Mucosa of descending colon (tissue), 3 donors: Measurements from ENCODE around the gene PCDHGB6. TPM values are rescaled to one million over a fixed set of nuclear protein-coding genes. Genes with fewer than 3 reads are reported as not detected.
"Not testable (repeated sequence)": the region's sequence is repeated elsewhere in the genome, so short reads cannot be mapped to it uniquely, and the experiment has no call there.

Source experiments
- ATAC-seq: fragments of 200-7000 bp; cut with Tn5 transposase; one replicate; pipeline ENCODE4 v1.9.1; 2020; ENCODE audit warnings: mild to moderate bottlenecking, moderate library complexity
- DNase-seq, 3 donors: peaks; one replicate each; pipeline ENCODE4 v3.0.0-alpha.2; 2020
- H3K36me3 ChIP-seq: fragments of 200-600 bp; one replicate; pipeline ENCODE4 v1.8.0; 2021; ENCODE audit warnings: low read depth, mild to moderate bottlenecking
- H3K4me1 ChIP-seq: fragments of 200-600 bp; one replicate; pipeline ENCODE4 v1.8.0; 2021; ENCODE audit warnings: low read depth, mild to moderate bottlenecking
- H3K4me3 ChIP-seq: fragments of 200-600 bp; one replicate; pipeline ENCODE4 v1.8.0; 2021; ENCODE audit warnings: mild to moderate bottlenecking
- H3K9me3 ChIP-seq: fragments of 200-600 bp; one replicate; pipeline ENCODE4 v1.8.0; 2021; ENCODE audit warnings: mild to moderate bottlenecking
- CTCF ChIP-seq: fragments of 200-600 bp; IDR thresholded peaks from one replicate; pipeline ENCODE4 v1.8.0; 2022; ENCODE audit warnings: antibody characterized with exemption, mild to moderate bottlenecking
- intact Hi-C, 2 donors: fragments of 100-400 bp; cut with DNase I in 1 of 2; cut with micrococcal nuclease in 1 of 2; formaldehyde crosslinking; loops; one replicate each; pipeline versions ENCODE4 v1.11.0 to v1.11.1; 2022; cut with DNase I, micrococcal nuclease
- total RNA-seq, 3 donors: library from RNA; stranded (reverse); fragmentation: NEBNext Ultra II Directional in 2 of 3; extraction: Animal tissue kit (Norgen Biotek cat#: 25700) in 2 of 3; gene quantifications; one replicate each; pipeline versions ENCODE4 v1.2.1 to v1.2.4, GENCODE V29; 2021 to 2023
- donor health status: DM: no; HTN: no; CAD: no; lungs with moderate emphysema.
- donor health status: DM: no; HTN: no; CAD: no.
- donor health status: DM: no; HTN: yes; CAD: no.

Gene PCDHGB6
- total RNA-seq, 3 donors from 2014 or later = 2.3 to 8.5 (median 2.8) TPM

GRCh38 chr5:141427783-141428426 is 20.1 kb downstream of the PCDHGB6 start:
- DNase-seq = no peak
- no peak overlapping the region for H3K4me3 ChIP-seq
- ATAC-seq = no peak
- no peak for TF ChIP-seq CTCF
- no peaks in the 10 kb centered on the region for H3K36me3 ChIP-seq
- intact Hi-C loops = no loop called here
- H3K4me1 ChIP-seq = no peaks in the 10 kb centered on the region
- H3K9me3 ChIP-seq = peaks cover 99% of the 10 kb centered on the region

GRCh38 chr5:141430332-141431113 is 22.7 kb downstream of the PCDHGB6 start, which contains the start of gene PCDHGA12:
Gene PCDHGA12, plus strand, starts transcription at chr5:141430507. Its CDS starts 253 bp downstream, at chr5:141430760.
- H3K9me3 ChIP-seq = peaks cover 93% of the 10 kb centered on the region
- no peak for DNase-seq
- no peaks in the 10 kb centered on the region for H3K4me1 ChIP-seq

GRCh38 chr5:141431286-141431685 is 23.5 kb downstream of the PCDHGB6 start:
- no peaks in the 10 kb centered on the region for H3K36me3 ChIP-seq
- no peaks in the 10 kb centered on the region for H3K4me1 ChIP-seq
- intact Hi-C loops = no loop called here
- DNase-seq = no peak
- TF ChIP-seq CTCF = no peak
- no peak for ATAC-seq
- no peak overlapping the region for H3K4me3 ChIP-seq
- peaks cover 92% of the 10 kb centered on the region for H3K9me3 ChIP-seq

More at GRCh38 chr5:141430332-141431113, 22.7 kb downstream of the PCDHGB6 start, which contains the start of gene PCDHGA12:
- peak; percentile 32 for ATAC-seq
- intact Hi-C loops = no loop called here
- H3K36me3 ChIP-seq = no peaks in the 10 kb centered on the region
- H3K4me3 ChIP-seq = no peak within 1 kb of the TSS
- TF ChIP-seq CTCF = no peak

- DNase-seq, ATAC-seq, H3K36me3 ChIP-seq, H3K4me3 ChIP-seq, H3K4me1 ChIP-seq, intact Hi-C loops: not testable (repeated sequence)
- H3K9me3 ChIP-seq = peaks cover 92% of the 10 kb centered on the region
These were observed 24.5 kb downstream of the PCDHGB6 start for GRCh38 chr5:141432308-141432707.

GRCh38 chr5:141432726-141433125 is 24.9 kb downstream of the PCDHGB6 start:
- H3K4me3 ChIP-seq, H3K4me1 ChIP-seq, H3K36me3 ChIP-seq, ATAC-seq, DNase-seq, intact Hi-C loops: not testable (repeated sequence)
- H3K9me3 ChIP-seq = peaks cover 92% of the 10 kb centered on the region

GRCh38 chr5:141434006-141434405 is 26.2 kb downstream of the PCDHGB6 start:
- intact Hi-C loops = no loop called here
- ATAC-seq (no peak), DNase-seq (no peak)
- H3K4me1 ChIP-seq = no peaks in the 10 kb centered on the region
- H3K4me3 ChIP-seq = no peak overlapping the region
- no peak for TF ChIP-seq CTCF
- H3K9me3 ChIP-seq = peaks cover 86% of the 10 kb centered on the region
- H3K36me3 ChIP-seq = no peaks in the 10 kb centered on the region
